Osteoblast (primary cell): ENCODE measurements around the gene RGS14. TPM values are rescaled to one million over a fixed set of nuclear protein-coding genes. Genes with fewer than 3 reads are reported as not detected.
A peak's percentile ranks its signal among the peaks of the same experiment; 100 is the strongest.

Source experiments
- DNase-seq: peaks from one replicate; pipeline ENCODE4 v3.0.0; 2011; ENCODE audit warnings: low spot score, mixed read lengths; ENCODE audit not compliant: insufficient read length; ENCODE audit errors: missing footprints
- H2AFZ ChIP-seq: 2 replicates; pipeline ENCODE4 v1.6.0; 2011; ENCODE audit warnings: mild to moderate bottlenecking, low read length
- H3K27ac ChIP-seq: 2 replicates; pipeline ENCODE4 v1.5.1; 2011; ENCODE audit warnings: mild to moderate bottlenecking, low read depth, low read length, moderate library complexity
- H3K27me3 ChIP-seq: 2 replicates; pipeline ENCODE4 v1.6.0; 2012; ENCODE audit warnings: mild to moderate bottlenecking, control low read depth, inconsistent platforms, low read length, moderate library complexity; ENCODE audit not compliant: insufficient read depth
- H3K36me3 ChIP-seq: 2 replicates; pipeline ENCODE4 v1.5.1; 2011; ENCODE audit warnings: mild to moderate bottlenecking, low read length, control low read depth, moderate library complexity; ENCODE audit not compliant: insufficient read depth
- H3K4me1 ChIP-seq: 2 replicates; pipeline ENCODE4 v1.5.1; 2011; ENCODE audit warnings: mild to moderate bottlenecking, low read length, control low read depth, moderate library complexity; ENCODE audit not compliant: insufficient read depth
- H3K4me2 ChIP-seq: 2 replicates; pipeline ENCODE4 v1.6.0; 2011; ENCODE audit warnings: mild to moderate bottlenecking, low read length; ENCODE audit not compliant: insufficient read depth
- H3K4me3 ChIP-seq: fragments of 200-600 bp; sonication (generic); 3 replicates; pipeline ENCODE4 v1.5.1; 2012; ENCODE audit warnings: mild to moderate bottlenecking, low read length, inconsistent platforms; ENCODE audit not compliant: insufficient read depth
- H3K79me2 ChIP-seq: 2 replicates; pipeline ENCODE4 v1.6.0; 2012; ENCODE audit warnings: mild to moderate bottlenecking, low read length, control low read depth, inconsistent platforms; ENCODE audit not compliant: insufficient read depth
- H3K9me3 ChIP-seq: 2 replicates; pipeline ENCODE4 v1.5.1; 2011; ENCODE audit warnings: low read depth, low read length, control low read depth
- H4K20me1 ChIP-seq: 2 replicates; pipeline ENCODE4 v1.6.0; 2012; ENCODE audit warnings: mild to moderate bottlenecking, low read length, control low read depth; ENCODE audit not compliant: insufficient read depth
- total RNA-seq: library from RNA; depleted of rRNA; stranded (reverse); fragments of >200 nt; gene quantifications from 2 replicates; pipeline ENCODE4 v1.2.3, GENCODE V29; 2012
- TF ChIP-seq, protein P1 (sequence below): IDR thresholded peaks from 2 replicates; pipeline ENCODE4 v1.5.1; 2011; ENCODE audit warnings: mild to moderate bottlenecking, low read depth, low read length, moderate library complexity; ENCODE audit errors: extremely low read depth

RGS14 gene
- total RNA-seq, 1 donor: 9.4 TPM

DNA sequence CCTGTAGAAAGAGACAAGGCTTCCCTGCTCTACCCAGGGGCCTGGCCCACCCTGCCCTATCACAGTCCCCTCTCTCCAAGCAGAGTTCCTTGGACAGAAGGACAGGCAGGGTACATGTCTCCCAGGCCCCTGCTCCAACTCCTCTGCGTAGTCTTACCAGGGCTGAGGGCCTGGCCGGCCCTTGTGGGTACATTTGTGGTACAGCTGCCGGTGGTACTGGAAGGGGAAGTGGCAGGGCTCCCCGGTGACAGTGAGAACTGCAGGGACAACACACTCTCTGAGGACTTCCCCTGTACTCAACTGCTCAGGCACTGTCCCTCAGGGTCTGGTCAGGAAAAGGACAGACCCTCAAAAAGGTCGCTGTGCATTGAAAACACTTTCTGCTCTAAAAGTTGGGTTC is 48.1 kb downstream of the RGS14 start:
- DNase-seq: peak; percentile 72
- H3K4me2 ChIP-seq: no peak overlapping the region
- H3K79me2 ChIP-seq: no peaks in the 10 kb centered on the region
- H4K20me1 ChIP-seq: no peaks in the 10 kb centered on the region
- H2AFZ ChIP-seq: no peak overlapping the region
- TF ChIP-seq, protein P1, sequence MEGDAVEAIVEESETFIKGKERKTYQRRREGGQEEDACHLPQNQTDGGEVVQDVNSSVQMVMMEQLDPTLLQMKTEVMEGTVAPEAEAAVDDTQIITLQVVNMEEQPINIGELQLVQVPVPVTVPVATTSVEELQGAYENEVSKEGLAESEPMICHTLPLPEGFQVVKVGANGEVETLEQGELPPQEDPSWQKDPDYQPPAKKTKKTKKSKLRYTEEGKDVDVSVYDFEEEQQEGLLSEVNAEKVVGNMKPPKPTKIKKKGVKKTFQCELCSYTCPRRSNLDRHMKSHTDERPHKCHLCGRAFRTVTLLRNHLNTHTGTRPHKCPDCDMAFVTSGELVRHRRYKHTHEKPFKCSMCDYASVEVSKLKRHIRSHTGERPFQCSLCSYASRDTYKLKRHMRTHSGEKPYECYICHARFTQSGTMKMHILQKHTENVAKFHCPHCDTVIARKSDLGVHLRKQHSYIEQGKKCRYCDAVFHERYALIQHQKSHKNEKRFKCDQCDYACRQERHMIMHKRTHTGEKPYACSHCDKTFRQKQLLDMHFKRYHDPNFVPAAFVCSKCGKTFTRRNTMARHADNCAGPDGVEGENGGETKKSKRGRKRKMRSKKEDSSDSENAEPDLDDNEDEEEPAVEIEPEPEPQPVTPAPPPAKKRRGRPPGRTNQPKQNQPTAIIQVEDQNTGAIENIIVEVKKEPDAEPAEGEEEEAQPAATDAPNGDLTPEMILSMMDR: no peak
- H3K9me3 ChIP-seq: no peaks in the 10 kb centered on the region
- H3K27me3 ChIP-seq: peaks cover 44% of the 10 kb centered on the region
- no peak overlapping the region for H3K27ac ChIP-seq
- H3K4me3 ChIP-seq: no peak overlapping the region
- peaks cover 14% of the 10 kb centered on the region for H3K4me1 ChIP-seq
- no peaks in the 10 kb centered on the region for H3K36me3 ChIP-seq

GRCh38 chr5:177409043-177409801 is 51.5 kb downstream of the RGS14 start, which contains the start of gene F12:
Gene F12, minus strand, starts transcription at chr5:177409564. Its CDS starts 37 bp downstream, at chr5:177409527.
- no peaks in the 10 kb centered on the region for H3K79me2 ChIP-seq
- H3K9me3 ChIP-seq: no peaks in the 10 kb centered on the region
- H3K4me2 ChIP-seq: no peak within 1 kb of the TSS
- H3K4me3 ChIP-seq: no peak within 1 kb of the TSS
- TF ChIP-seq, protein P1: no peak
- H3K4me1 ChIP-seq: peaks cover 4% of the 10 kb centered on the region
- H3K27ac ChIP-seq: no peak within 1 kb of the TSS
- no peaks in the 10 kb centered on the region for H4K20me1 ChIP-seq
- no peak within 1 kb of the TSS for H2AFZ ChIP-seq
- H3K27me3 ChIP-seq: peaks cover 22% of the 10 kb centered on the region
- no peaks in the 10 kb centered on the region for H3K36me3 ChIP-seq
- peak; percentile 56 for DNase-seq

GRCh38 chr5:177410575-177410974 is 52.9 kb downstream of the RGS14 start:
- no peak overlapping the region for H2AFZ ChIP-seq
- H3K27me3 ChIP-seq: peaks cover 25% of the 10 kb centered on the region
- H3K36me3 ChIP-seq: no peaks in the 10 kb centered on the region
- TF ChIP-seq, protein P1: no peak
- no peaks in the 10 kb centered on the region for H3K4me1 ChIP-seq
- no peaks in the 10 kb centered on the region for H3K9me3 ChIP-seq
- no peaks in the 10 kb centered on the region for H3K79me2 ChIP-seq
- no peak overlapping the region for H3K27ac ChIP-seq
- DNase-seq: peak; percentile 45
- no peak overlapping the region for H3K4me3 ChIP-seq
- H3K4me2 ChIP-seq: no peak overlapping the region
- H4K20me1 ChIP-seq: no peaks in the 10 kb centered on the region

GRCh38 chr5:177412603-177413233 is 55.0 kb downstream of the RGS14 start:
- peak; percentile 23 for DNase-seq
- H3K27me3 ChIP-seq: peaks cover 21% of the 10 kb centered on the region
- H2AFZ ChIP-seq: no peak overlapping the region
- no peaks in the 10 kb centered on the region for H3K9me3 ChIP-seq
- no peak overlapping the region for H3K4me2 ChIP-seq
- TF ChIP-seq, protein P1: no peak
- H3K36me3 ChIP-seq: no peaks in the 10 kb centered on the region
- no peak overlapping the region for H3K4me3 ChIP-seq
- no peaks in the 10 kb centered on the region for H4K20me1 ChIP-seq
- H3K79me2 ChIP-seq: no peaks in the 10 kb centered on the region
- H3K4me1 ChIP-seq: no peaks in the 10 kb centered on the region
- H3K27ac ChIP-seq: no peak overlapping the region
